Renal pelvis (tissue), 4 donors: ENCODE measurements around the gene PDE10A. TPM values are rescaled to one million over a fixed set of nuclear protein-coding genes. Genes with fewer than 3 reads are reported as not detected.

ENCODE experiments used
- DNase-seq: peaks from one replicate; pipeline ENCODE4 v3.0.0-alpha.2; 2013
- polyA plus RNA-seq, 3 donors: library from polyadenylated mRNA; unstranded; fragments of 120-200 nt; gene quantifications; one replicate each; pipeline ENCODE4 v1.2.1, GENCODE V29; 2013; ENCODE audit not compliant: insufficient read length in 3 of 3

Gene PDE10A
- polyA plus RNA-seq, 3 donors = 18.3 to 24.4 (median 19.6) TPM

DNA sequence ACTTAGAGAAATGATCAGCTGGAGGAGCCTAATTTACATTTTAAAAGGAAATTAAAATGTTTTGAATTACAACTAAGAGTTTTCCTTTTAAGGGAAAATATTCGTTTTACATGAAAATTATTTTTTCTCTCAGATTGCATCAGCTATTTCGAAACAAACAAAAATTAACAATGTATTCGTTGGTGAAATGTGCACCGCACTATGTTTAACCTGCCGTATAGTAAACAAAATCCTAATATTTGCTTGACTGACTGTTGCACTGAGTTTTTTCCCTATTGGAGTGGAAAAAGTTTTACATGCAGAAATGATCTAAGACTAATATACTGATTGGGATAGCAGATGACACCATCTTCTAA, 5.7 kb downstream of the PDE10A start:
- DNase-seq = no peak

DNA sequence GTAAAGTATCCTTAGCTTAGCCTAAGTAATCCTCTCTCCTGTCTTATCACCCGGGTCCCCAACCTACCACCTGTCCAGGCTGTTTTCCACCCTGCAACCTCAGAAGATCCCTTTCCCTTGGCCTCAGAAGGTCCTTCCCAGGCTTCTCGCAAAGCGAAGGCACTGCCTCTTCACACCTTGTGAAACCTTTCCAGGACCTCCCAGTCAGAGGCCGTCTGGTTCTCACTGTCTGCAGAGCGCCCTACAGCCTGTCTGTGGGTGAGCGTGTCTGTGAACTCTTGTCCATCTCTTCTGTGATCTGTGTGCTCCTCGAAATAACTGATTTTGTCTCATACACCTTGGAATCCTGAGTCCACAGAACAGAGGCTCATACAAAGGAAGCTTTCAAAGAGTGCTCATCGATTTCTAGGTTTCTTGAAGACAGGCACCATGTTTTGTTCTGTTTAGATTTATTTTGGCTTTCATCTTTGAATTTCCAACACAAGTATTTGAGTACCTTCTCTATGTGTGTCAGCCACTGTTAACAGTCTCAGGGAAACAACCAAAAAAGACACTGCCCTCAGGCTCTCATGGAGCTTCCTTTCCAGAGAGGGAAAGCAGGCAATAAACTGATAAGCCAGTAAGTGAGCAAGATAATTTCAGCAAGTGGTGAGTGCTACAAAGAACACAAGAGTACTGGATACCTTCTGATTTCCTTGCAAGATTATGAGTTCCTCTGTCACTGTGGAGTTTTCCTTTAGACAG, 6.3 kb downstream of the PDE10A start:
- DNase-seq = no peak

DNA sequence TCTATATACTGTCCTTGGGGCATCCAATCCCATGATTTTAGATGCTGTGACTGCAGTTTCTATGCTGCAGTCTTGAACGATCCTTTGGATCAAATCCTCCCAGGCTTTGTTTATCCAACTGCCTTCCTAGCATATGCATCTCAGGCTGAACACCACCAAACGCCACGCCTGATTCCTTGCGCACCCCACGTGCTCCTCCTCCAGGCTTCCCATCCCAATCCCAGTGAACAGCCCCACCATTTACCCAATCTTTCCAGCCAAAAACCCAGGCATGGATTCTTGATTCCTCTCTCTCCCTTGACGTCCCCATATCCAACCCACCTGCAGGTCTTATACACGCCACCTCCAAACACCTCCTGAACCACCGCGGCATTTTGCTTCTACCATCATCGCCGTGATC, 7.8 kb downstream of the PDE10A start:
- no peak for DNase-seq

DNA sequence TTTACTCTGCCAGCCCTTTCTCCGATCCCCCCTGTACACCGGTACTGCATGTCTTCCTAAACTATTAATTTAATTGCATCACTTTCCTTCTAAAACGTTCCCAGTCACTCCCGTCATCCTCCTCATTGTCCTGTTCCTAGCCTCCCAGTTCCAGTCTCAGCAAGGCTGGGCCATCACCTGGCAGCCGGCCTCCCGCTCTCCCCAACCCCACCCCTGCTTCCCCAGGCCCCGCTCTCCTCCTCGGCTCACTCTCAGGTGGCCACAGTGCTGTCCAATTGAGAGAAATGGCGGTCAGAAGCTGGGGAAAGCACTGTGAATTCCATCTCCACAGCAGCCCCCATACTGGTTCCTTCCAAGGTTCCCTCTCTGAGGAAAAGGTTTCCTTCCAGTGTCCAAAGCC, 8.9 kb downstream of the PDE10A start:
- no peak for DNase-seq

DNA sequence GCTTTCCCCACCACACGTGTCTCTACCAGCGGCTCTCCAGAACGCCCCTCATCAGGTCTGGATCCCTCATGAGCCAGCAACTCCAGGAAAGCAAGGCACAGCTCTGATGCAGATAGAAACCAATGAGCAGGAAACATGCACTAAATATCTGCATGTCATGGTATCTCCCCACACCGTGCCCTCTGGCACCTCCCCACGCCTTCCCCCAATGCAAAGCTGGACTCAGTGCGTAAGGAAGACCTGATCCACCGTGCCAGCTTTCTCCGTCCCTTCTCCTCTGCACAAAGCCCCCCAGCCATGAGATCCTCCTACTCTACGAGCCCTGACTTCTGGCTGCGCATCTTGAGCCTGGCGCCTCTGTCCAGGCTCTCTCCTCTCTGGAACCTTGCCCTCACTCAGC, 9.4 kb downstream of the PDE10A start:
- no peak for DNase-seq

DNA sequence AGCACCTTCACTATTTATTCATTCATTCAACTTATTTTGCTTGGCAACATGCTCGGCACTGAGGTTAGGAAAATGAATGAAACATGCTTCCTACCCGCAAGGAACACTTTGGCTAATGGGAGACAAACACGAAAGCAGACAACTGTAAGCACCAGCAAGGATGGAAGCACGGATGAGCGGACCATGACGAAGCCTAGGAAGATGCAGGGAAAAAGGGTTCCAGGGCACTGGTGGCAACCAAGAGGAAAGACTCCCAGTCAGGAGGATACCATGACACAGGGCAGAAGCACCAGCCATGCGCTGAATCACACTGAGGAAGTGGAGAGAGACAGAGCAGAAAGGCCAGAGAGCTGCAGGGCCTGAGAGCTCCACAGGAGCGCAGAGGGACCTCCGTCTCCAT, 9.8 kb downstream of the PDE10A start:
- DNase-seq = no peak

DNA sequence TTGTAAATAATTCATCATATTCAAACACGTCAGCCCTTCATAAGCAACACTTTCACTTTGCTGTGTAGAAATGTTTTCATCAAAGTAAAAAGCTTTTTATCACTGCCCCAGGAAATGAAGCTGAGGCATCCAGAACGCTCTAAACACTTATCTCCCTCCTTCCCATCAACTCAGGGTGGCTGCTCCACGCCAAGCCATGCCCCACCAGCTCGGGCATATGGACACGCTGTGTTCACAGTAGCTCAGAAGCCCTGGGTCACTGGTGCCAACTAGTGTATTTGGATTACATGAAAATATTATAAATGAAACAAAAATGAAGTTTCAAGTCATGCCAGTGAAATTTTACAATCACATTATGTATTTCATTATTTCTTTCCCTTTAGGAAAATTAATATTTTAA, 10.3 kb downstream of the PDE10A start:
- DNase-seq = no peak

DNA sequence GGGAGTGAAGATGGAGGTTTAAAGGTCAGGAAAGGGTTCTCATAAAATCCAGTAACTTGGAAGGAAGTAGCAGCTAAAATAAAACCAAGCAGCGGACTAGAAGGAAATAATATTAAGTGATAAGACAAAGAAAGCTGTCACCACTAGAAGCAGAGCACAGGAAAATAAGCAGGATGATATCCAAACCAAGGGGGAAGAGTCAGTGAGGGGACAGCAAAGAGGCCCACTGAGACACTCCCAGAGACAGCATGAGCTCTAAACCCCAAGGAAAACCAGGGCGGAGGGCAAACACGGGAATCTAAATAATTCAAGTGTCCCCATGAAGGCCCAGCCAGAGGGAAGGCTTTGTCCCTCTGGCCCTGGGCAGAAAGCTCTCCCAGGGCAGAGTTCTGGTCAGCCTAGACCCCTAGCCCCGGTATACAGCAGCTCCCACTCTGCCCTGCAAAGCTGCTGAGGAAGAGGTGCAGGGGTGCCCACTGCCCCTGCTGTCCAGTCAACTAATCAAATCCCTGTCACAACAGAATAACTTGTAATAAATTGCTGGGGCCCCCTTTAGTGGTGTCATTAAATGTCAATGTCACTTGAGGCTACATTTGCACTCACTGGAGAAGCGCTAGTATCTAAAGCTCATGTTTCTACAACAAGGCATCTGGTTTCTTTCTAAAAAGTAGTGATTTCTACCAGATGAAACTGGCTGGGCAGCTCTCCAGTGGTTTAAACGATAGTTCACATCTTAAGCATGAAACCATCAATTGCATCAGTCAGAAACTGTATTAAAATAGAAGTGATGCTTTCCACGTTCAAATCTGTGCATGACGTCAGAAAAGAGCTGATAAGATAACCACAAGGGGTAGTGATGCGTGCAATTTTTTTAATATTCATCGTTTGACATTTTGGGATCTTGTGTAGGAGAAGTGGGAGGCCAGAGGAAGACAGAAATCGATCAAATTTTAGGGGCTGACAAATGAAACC, 13.6 kb downstream of the PDE10A start:
- no peak for DNase-seq

DNA sequence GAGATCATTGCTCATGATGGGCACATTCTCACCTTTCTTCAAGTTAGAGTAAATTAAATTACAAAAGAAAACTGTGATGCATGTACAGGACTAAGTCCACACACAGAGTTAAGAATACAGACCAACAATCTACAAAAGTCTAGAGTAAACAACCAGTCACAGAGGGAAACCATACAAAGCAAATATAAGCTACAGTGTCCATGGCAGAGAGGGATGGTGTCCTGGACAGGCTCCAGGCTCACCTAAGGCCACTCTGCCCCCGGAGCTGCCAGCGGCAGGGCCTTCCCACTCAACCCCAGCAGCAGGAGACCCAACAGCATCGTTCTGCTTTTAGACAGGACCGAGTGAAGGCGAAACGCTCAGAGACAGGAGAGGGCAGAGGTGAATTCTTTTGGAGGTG, 16.0 kb downstream of the PDE10A start:
- DNase-seq = no peak

DNA sequence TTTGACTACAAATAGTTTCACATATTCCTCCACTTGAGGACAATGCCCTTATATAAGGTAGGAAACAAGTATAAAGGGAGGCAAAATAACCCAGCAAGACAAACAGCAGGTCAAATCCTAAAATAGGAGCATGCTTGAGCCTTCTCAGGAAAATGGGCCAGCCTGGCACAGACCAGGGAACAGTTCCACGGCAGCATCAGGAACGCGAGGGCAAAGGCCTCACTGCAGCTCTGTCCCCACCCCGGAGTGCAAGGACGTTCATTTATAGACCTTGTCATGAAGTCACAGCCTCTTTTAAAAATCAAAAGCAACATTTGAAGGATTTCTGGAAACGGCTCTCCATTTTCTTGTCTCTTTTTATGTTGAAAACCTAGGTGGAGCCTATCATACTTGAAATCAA, 17.1 kb downstream of the PDE10A start:
- DNase-seq = no peak

DNA sequence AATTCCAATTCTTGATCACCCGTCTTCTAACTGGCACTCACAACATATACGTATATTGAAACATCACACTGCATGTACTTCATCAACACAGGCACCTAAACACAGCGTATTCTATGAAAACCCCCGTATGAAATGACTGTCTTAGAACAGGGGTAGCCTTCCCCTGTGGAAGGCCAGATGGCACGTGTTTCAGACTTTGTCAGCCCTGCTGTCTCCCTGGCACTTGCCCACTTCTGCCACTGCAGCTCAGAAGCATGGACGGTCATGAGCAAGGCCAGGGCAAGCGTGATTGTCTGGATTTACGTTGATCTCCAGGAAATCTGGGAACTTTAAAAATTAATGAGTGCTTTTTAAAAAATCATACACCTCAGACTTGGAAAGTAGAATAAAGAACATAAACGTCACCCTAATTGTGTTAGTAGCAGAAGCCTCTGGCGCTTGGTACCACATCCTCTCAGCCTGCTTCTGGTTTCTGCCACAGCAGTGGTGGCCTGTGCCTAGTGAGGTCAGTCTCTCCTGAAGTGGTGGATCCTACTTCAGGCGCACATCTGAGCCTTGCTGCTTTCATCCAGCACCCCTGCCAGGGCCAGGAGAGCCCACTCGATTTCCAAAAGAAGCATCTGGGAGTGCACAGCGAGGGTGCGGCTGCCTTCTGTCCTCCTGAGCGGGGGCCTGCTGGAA, 18.3 kb downstream of the PDE10A start:
- no peak for DNase-seq

DNA sequence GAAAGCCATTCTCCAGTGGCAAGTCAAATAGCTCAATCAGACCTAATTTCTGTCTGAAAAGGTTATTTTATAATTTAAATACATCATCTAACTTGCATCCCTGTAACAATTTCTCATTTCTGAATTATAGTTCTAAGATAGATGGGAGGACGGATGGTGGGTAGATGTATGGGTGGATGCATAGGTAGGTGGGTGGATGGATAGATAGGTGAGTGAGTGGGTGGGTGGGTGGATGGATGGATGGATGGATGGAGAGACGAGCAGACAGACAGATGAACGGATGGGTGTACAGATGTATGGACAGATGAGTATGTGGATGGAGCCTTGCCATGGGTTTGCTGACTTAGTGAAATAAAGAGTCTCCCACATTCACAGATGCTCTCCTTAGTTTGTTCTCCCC, 20.0 kb downstream of the PDE10A start:
- no peak for DNase-seq

DNA sequence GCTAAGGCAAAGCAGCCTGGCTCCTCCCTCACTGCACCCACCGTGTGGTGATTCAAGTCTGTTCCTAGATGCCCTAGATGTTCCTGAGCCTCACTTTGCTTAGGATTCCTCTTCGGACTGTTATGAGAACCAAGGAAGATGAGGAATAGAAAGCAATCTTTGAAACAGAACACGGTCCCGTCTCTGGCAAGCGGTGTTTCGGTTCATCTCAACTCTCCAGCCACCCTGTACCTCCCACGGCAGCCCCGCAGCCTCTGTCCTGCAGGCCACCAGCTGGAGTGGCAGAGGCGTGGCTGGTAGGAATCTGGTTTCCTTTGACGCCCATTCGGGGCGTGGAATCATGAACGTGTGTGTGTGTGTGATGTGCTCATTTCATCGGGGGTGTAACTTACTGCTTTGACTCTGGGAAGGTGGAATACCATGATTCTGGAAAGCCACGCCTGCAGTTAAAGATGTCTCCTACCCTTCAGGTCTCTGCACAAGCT, 21.3 kb downstream of the PDE10A start:
- DNase-seq = no peak

DNA sequence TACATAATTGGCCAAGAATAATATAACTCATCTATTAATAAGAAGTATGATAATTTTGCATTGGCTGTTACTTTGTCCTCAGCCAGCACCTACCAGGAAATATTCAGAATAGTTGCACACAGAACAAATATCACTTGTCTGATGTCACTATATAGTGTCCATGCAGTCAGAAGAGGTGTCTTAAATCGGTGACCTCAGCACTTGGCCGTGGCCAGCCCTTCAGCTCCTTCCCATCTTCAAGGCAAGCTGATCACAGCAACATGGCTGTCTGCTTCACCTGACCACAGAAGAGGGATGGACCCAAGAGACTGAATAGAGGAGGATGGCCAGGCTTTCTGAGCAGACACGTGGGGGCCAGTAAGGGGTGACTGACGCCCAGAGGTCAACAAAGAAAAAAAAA, 22.2 kb downstream of the PDE10A start:
- no peak for DNase-seq

DNA sequence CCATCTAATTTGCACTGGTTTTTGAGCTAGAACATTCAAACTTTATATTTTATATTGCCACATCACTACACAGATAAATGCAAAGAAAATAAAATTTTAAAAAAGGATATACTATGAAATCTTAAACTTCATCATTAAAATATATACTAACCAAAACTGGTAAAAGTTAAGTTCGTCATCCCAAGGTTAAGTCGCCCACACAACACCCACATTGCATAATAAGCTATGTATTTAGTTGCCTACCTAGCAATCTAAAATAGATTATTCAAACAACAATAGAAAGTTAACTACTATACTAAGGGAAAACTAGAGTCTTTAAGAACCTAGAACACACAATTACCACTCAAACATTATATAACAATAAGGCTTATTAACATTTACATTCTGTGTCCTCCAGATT, 24.5 kb downstream of the PDE10A start:
- no peak for DNase-seq

DNA sequence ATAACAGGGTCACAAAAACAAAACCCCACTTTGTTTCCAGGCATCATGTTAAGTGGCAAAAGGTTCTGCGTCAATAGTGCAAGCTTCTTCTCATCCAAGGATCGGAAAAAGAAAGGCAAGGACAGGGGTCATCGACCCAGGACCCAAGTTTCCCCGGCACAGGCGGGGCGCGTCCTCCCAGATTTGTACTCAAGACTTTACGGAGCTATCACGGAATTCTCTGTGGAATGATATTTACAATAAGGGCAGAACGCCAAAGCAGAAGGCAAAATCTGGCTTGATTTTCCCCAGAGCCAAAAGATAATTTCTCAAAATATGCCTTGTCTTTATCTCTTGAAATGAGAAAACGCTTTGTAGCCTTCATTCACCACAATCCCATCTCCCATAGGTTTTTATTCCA, 25.5 kb downstream of the PDE10A start:
- no peak for DNase-seq

DNA sequence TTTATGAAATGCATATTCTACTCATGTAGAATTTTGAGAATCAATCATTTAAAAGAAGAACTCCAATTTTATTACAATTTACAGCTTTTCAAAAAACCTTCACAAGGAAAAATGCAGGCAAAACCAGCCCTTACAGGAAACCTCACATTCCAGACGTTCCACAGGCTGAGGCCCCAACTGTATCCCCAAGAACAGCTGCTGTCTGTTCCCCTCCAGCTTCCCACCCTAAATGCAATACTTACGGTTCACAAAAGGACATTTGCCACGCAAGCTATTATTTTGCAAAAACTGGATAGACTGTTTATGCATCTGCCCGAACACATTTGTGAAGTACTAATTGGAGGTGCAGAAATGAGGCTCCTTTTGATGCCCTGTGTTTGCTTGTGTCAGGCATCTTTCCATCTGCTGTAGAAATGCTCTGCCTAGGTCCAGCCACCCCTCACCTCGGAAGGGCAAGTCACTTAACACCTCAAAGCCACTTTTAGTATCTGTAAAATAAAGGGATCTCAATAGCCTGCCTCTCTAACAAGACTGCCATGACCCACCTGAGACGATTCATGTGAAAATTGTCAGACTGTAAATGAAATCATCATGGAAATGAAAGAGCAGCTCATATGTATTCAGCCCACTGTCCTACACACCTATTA, 26.5 kb downstream of the PDE10A start:
- peak; percentile 51 for DNase-seq

DNA sequence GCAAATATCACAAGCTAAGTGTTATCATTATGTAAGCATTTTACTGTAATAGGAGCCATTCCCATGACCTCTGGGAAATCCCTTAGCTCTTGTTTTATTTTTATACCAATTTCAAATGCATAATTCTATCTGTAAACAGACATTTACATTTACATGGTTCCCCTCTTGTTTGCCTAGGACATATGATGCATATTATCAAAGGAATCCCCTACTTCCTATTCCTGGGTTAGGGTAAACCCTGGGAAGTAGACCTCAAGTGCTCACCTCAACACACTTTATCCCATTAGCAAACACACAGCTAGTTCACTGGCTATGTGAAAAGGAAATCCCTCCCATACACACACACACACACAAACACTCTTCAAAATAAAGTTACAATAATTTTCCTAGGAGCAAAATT, 27.1 kb downstream of the PDE10A start:
- DNase-seq = no peak

DNA sequence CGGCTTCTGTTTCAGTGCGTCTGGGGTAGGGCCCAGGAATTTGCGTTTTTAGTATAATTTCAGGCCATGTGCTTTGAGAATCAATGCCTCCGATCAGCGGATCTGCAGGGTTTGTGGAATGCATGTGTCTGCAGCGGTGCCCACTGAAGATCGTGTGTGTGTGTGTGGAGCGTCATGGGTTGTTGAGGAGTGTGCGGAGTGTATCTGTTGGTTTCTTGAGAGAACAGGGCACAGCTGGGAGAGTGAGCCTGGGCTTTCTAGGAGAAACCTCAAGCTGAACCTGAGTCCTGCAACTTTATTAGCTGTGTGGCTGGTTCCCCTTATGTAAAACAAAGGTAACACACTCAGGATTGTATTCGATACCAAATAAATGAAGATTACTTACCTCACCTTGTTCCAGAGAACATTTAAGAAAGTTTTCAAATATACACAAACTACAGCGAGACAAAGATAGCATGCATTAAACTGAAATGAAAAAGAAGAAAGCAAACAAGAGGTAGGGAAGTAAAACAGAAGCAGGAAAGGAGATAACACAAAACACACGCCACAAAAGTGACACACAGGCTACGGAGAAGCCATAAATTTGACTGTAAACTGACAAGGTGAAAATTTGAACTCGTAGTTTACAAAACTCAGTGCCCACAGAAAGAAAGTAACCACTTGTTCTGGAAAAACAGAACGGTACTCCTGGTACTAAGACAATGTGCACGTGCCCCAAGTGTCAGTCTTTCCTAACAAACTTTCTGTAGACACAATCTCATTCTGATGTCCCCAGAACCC, 28.8 kb downstream of the PDE10A start:
- no peak for DNase-seq

DNA sequence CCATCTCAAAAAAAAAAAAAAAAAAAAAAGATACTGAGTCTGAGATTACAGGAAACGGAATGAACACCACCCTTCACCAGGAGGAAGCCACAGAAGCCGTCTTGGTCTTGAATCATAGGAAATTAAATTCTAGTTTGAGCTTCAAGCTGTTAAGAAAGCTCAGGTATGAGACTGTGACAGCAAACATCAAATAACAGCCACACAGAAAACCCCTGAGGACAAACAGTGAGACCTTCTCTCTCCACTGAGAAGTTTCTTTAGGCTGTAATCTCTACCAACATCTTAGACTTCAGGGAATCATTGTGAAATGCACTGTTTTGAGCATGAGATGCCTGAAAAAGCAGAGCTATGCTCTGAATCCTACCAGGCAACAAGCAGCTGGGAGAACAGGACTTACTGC, 30.8 kb downstream of the PDE10A start:
- DNase-seq = no peak

DNA sequence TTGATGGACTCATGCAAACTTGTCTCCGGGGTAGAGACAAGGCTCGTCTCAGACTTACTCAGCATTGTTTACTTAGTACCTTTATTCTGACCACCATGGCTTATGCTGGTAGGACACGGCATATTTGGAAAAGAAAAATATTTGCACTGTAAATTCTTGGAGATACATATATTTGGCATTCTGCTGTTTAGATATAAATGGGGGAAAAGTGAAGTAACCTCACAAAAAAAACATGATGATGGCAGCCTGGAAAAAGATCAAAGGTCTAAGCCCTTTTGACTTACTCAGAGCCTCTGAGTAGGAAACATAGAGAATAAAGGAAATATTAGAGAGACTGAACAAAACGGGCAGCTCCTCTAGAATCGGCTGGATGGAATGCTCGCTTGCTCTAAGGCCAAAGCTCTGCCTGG, 32.5 kb downstream of the PDE10A start:
- no peak for DNase-seq
